Activated B cell treated with CpG ODN at 0.5 μM for 24 hours (primary cell): ENCODE results near the gene FRMD3. TPM values are rescaled to one million over a fixed set of nuclear protein-coding genes. Genes with fewer than 3 reads are reported as not detected.

Experiments used
- ATAC-seq: fragments of 200-7000 bp; cut with Tn5 transposase; one replicate; pipeline ENCODE4 v1.10.0; 2021; ENCODE audit warnings: low read depth, mild to moderate bottlenecking, moderate library complexity
- CTCF ChIA-PET: fragments of 350-600 bp; sonication (Branson Sonifier 250); formaldehyde crosslinking; loops from one replicate; lab custom pipeline; 2021; ENCODE audit warnings: antibody characterized with exemption; lab: Charles Lee
- POLR2A ChIA-PET: fragments of 350-600 bp; sonication (Branson Sonifier 250); formaldehyde crosslinking; loops from one replicate; lab custom pipeline; 2021; ENCODE audit warnings: antibody characterized with exemption; lab: Charles Lee
- DNase-seq: peaks from one replicate; pipeline ENCODE4 v3.0.0; 2022
- H3K27ac Mint-ChIP-seq: one replicate; pipeline ENCODE4 v1.8.0; 2020; ENCODE audit warnings: mixed read lengths
- H3K27me3 Mint-ChIP-seq: one replicate; pipeline ENCODE4 v1.8.0; 2021; ENCODE audit warnings: mixed read lengths
- H3K36me3 Mint-ChIP-seq: one replicate; pipeline ENCODE4 v1.8.0; 2021; ENCODE audit warnings: low read depth, mixed read lengths
- H3K4me1 Mint-ChIP-seq: one replicate; pipeline ENCODE4 v1.8.0; 2021; ENCODE audit warnings: mixed read lengths
- H3K4me3 Mint-ChIP-seq: one replicate; pipeline ENCODE4 v1.8.0; 2020; ENCODE audit warnings: mild to moderate bottlenecking, mixed read lengths
- H3K9me3 Mint-ChIP-seq: one replicate; pipeline ENCODE4 v1.8.0; 2020; ENCODE audit warnings: mixed read lengths
- intact Hi-C: fragments of 100-400 bp; cut with micrococcal nuclease; formaldehyde crosslinking; loops from one replicate; pipeline ENCODE4 v1.15.1; 2024
- total RNA-seq: library from RNA; stranded (reverse); gene quantifications from 2 replicates; pipeline ENCODE4 v1.2.3, GENCODE V29; 2022
- TF ChIP-seq, protein P1 (sequence below): fragments of 200-600 bp; IDR thresholded peaks from one replicate; pipeline ENCODE4 v1.8.0; 2022; ENCODE audit warnings: antibody characterized with exemption, mild to moderate bottlenecking

The FRMD3 gene
- total RNA-seq, 1 donor from 2014 or later, result 0.91 TPM

DNA sequence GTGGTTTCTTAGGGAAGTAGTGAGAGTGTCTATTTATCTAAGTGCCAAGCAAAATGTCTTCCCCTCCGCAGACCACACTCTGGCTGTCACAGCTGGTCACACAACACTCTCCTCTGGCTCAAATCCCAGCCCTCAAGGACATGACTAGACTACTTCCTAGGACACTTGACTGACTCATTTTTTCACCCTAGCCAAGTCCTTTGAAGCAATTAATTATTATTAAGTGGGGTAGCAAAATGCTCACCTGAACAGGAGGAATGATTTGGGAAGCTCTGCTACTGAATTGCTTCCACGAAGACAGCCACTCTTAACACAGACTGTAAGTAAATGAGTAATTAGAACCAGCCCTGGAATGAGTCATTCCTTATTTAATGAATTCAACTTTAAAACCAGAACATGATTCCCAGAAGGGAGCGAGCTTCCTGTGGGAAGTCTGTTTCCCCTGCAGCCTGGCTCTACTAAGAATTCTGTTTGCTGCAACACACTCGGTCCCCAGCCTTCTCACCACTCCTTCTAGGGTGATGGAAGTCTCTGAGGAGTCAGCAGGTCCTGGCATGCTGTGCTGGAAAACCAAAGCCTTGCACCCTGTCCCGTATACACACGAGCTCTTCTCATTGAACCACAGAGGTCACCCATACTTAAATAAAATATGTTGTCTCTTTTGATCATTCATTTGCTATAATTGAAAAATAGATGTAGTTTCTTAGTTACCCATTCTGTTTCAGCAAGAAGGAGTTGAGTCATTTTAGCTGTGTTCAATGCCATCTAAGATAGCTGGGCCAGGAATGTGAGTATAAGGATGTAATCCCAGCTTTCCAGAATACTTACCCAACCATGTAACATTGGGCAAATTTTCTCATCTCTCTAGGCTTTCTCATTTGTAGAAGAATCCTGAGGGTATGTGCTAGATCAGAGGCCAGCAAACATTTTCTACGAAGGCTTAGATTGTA, 256.6 kb downstream of the FRMD3 start:
- POLR2A ChIA-PET, result no interaction called here
- Mint-ChIP-seq H3K4me3 (no peak overlapping the region), H3K4me1 (no peaks in the 10 kb centered on the region), H3K36me3 (no peaks in the 10 kb centered on the region), H3K27ac (no peak overlapping the region), H3K9me3 (no peaks in the 10 kb centered on the region), H3K27me3 (no peaks in the 10 kb centered on the region)
- intact Hi-C loops, result no loop called here
- ATAC-seq (no peak), DNase-seq (no peak)
- CTCF ChIA-PET, result no interaction called here
- TF ChIP-seq, protein P1, sequence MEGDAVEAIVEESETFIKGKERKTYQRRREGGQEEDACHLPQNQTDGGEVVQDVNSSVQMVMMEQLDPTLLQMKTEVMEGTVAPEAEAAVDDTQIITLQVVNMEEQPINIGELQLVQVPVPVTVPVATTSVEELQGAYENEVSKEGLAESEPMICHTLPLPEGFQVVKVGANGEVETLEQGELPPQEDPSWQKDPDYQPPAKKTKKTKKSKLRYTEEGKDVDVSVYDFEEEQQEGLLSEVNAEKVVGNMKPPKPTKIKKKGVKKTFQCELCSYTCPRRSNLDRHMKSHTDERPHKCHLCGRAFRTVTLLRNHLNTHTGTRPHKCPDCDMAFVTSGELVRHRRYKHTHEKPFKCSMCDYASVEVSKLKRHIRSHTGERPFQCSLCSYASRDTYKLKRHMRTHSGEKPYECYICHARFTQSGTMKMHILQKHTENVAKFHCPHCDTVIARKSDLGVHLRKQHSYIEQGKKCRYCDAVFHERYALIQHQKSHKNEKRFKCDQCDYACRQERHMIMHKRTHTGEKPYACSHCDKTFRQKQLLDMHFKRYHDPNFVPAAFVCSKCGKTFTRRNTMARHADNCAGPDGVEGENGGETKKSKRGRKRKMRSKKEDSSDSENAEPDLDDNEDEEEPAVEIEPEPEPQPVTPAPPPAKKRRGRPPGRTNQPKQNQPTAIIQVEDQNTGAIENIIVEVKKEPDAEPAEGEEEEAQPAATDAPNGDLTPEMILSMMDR, result no peak

DNA sequence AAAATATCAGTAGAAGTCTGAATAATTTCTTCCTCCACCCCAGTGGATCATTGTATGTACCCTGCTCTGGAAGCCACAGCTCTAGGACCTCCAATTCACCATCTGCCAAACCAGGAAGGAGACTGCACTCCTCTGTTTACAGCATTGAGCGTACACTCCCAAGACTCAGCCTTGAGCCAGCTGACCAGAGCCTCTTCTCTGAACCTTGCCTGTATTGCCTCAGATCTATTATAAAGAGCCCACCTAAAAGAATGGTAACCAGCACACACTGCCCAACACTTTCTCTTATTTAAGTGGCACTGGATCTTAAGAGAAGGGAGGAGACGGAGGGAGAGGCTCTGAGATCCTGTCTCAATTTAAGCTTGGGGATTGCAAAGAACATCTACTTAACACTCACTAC, 257.4 kb downstream of the FRMD3 start:
- Mint-ChIP-seq H3K9me3 (no peaks in the 10 kb centered on the region), H3K4me1 (no peaks in the 10 kb centered on the region), H3K36me3 (no peaks in the 10 kb centered on the region), H3K27ac (no peak overlapping the region), H3K27me3 (no peaks in the 10 kb centered on the region), H3K4me3 (no peak overlapping the region)
- POLR2A ChIA-PET, result no interaction called here
- no peak for DNase-seq
- TF ChIP-seq, protein P1, result no peak
- intact Hi-C loops, result no loop called here
- ATAC-seq, result no peak
- CTCF ChIA-PET, result no interaction called here

DNA sequence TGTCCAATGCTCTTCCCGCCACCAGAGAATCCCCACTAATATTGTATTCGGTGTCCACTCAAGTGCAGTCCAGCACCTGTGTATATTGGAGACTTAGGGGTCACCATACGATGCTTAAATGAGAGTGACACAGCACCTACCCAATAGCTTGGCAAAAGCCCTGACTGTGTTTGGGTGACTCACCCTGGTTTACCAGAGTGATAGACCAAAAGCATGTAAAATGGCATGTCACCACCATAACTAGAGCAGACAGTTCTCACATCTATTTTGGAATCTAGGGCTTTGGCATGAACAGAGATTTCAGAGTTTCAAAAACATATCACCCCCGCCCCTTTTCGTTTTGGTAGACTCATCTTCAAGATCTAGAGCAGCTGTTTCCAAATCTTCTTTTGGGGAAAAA, 257.9 kb downstream of the FRMD3 start:
- H3K4me3 Mint-ChIP-seq, result no peak overlapping the region
- H3K9me3 Mint-ChIP-seq, result no peaks in the 10 kb centered on the region
- ChIA-PET CTCF (no interaction called here), POLR2A (no interaction called here)
- intact Hi-C loops, result no loop called here
- H3K27me3 Mint-ChIP-seq, result no peaks in the 10 kb centered on the region
- no peak overlapping the region for H3K27ac Mint-ChIP-seq
- DNase-seq (no peak), ATAC-seq (no peak)
- TF ChIP-seq, protein P1, result no peak
- no peaks in the 10 kb centered on the region for H3K4me1 Mint-ChIP-seq
- H3K36me3 Mint-ChIP-seq, result no peaks in the 10 kb centered on the region

DNA sequence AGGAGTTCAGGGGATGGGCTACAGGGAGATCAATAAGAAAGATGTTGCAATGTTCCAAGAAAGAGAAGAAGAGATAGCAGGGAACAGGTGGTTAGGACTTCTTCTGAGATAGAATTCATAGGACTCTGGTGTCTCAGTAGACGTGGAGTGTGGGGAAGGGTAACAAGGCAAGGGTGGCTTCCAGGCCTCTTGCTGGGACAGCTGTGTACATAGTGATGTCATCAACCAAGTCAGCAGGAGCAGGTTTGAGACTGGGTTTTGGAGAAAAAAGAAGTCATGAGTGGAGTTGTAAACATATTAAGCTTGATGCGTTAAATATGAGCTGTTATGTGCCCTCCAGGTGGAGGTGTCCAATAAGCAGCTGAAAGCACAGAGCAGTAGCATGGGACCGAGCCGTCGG, 263.4 kb downstream of the FRMD3 start:
- Mint-ChIP-seq H3K9me3 (no peaks in the 10 kb centered on the region), H3K4me3 (no peak overlapping the region), H3K4me1 (no peaks in the 10 kb centered on the region), H3K27ac (no peak overlapping the region), H3K27me3 (no peaks in the 10 kb centered on the region), H3K36me3 (no peaks in the 10 kb centered on the region)
- POLR2A ChIA-PET, result no interaction called here
- CTCF ChIA-PET, result no interaction called here
- DNase-seq, result no peak
- intact Hi-C loops, result no loop called here
- no peak for ATAC-seq
- TF ChIP-seq, protein P1, result no peak

DNA sequence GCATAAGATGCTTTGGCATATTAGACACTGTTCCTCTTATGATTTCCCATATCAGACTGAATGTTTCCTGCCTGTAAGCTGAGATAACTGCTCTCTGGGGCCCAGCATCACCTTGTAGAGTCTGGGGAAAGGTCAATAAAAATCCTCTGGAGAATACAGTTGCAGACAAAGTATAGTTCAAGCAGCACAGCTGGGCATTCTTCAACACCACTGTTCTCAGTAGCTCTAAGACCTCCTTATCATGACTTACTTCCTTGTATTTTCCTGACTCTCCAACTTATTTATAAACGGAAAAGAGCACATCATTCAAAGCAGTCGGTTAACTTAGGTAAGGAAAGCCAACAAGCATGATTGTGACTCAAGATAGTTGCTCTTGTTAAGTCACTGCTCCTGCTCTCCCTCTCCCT, 266.5 kb downstream of the FRMD3 start:
- DNase-seq, result no peak
- Mint-ChIP-seq H3K27ac (no peak overlapping the region), H3K4me3 (no peak overlapping the region), H3K36me3 (no peaks in the 10 kb centered on the region), H3K27me3 (no peaks in the 10 kb centered on the region), H3K4me1 (no peaks in the 10 kb centered on the region), H3K9me3 (no peaks in the 10 kb centered on the region)
- intact Hi-C loops, result no loop called here
- CTCF ChIA-PET, result no interaction called here
- TF ChIP-seq, protein P1, result no peak
- ATAC-seq, result no peak
- POLR2A ChIA-PET, result no interaction called here
